Stimulated activated CD8-positive, alpha-beta memory T cell treated with anti-CD3 and anti-CD28 coated beads, Interleukin-12 subunit alpha, Interleukin-12 subunit beta, amount 100 ng/mL, for 24 hours (primary cell): ENCODE results near the gene SEC14L1.
"Not testable (repeated sequence)": the region's sequence is repeated elsewhere in the genome, so short reads cannot be mapped to it uniquely, and the experiment has no call there.

Experiments
- DNase-seq: peaks from one replicate; pipeline ENCODE4 v3.0.0-alpha.2; 2020; ENCODE audit errors: extremely low read depth

SEC14L1 gene

GRCh38 chr17:77116371-77116860, 24.4 kb upstream of the SEC14L1 start:
- no peak for DNase-seq

GRCh38 chr17:77117415-77117814, 23.4 kb upstream of the SEC14L1 start:
- no peak for DNase-seq

- DNase-seq, result no peak
Measured at GRCh38 chr17:77118251-77118928, 22.4 kb upstream of the SEC14L1 start.

GRCh38 chr17:77119668-77120301, 21.0 kb upstream of the SEC14L1 start:
- DNase-seq, result no peak

GRCh38 chr17:77120868-77121267, 19.9 kb upstream of the SEC14L1 start:
- DNase-seq, result no peak

GRCh38 chr17:77124192-77124889, 16.4 kb upstream of the SEC14L1 start:
- DNase-seq, result no peak

GRCh38 chr17:77125432-77125901, 15.3 kb upstream of the SEC14L1 start:
- DNase-seq, result no peak

GRCh38 chr17:77126519-77126918, 14.2 kb upstream of the SEC14L1 start:
- no peak for DNase-seq

GRCh38 chr17:77127735-77128361, 12.9 kb upstream of the SEC14L1 start:
- no peak for DNase-seq

GRCh38 chr17:77128896-77129567, 11.7 kb upstream of the SEC14L1 start:
- no peak for DNase-seq

GRCh38 chr17:77129568-77130301, 11.0 kb upstream of the SEC14L1 start:
- DNase-seq, result no peak

GRCh38 chr17:77130525-77130924, 10.2 kb upstream of the SEC14L1 start:
- no peak for DNase-seq

- no peak for DNase-seq
Measured at GRCh38 chr17:77131904-77132303, 8.9 kb upstream of the SEC14L1 start.

GRCh38 chr17:77132411-77133086, 8.2 kb upstream of the SEC14L1 start:
- no peak for DNase-seq

GRCh38 chr17:77133087-77133638, 7.6 kb upstream of the SEC14L1 start:
- no peak for DNase-seq

- DNase-seq, result no peak
Measured at GRCh38 chr17:77136420-77136767, 4.4 kb upstream of the SEC14L1 start.

- no peak for DNase-seq
Measured at GRCh38 chr17:77137111-77137510, 3.7 kb upstream of the SEC14L1 start.

- not testable (repeated sequence) for DNase-seq
Measured at GRCh38 chr17:77137886-77138285, 2.9 kb upstream of the SEC14L1 start.

- peak; percentile 98 for DNase-seq
Measured at GRCh38 chr17:77140166-77140877, 447 bp upstream of the SEC14L1 start.
